Mucosa of descending colon (tissue), 3 donors: ENCODE measurements around the gene ETV2. TPM values are rescaled to one million over a fixed set of nuclear protein-coding genes. Genes with fewer than 3 reads are reported as not detected.
A peak's percentile ranks its signal among the peaks of the same experiment; 100 is the strongest.
"Not testable (repeated sequence)": the region's sequence is repeated elsewhere in the genome, so short reads cannot be mapped to it uniquely, and the experiment has no call there.

Experiments used
- ATAC-seq: fragments of 200-7000 bp; cut with Tn5 transposase; one replicate; pipeline ENCODE4 v1.9.1; 2020; ENCODE audit warnings: mild to moderate bottlenecking, moderate library complexity
- DNase-seq, 3 donors: peaks; one replicate each; pipeline ENCODE4 v3.0.0-alpha.2; 2020
- H3K36me3 ChIP-seq: fragments of 200-600 bp; one replicate; pipeline ENCODE4 v1.8.0; 2021; ENCODE audit warnings: low read depth, mild to moderate bottlenecking
- H3K4me1 ChIP-seq: fragments of 200-600 bp; one replicate; pipeline ENCODE4 v1.8.0; 2021; ENCODE audit warnings: low read depth, mild to moderate bottlenecking
- H3K4me3 ChIP-seq: fragments of 200-600 bp; one replicate; pipeline ENCODE4 v1.8.0; 2021; ENCODE audit warnings: mild to moderate bottlenecking
- H3K9me3 ChIP-seq: fragments of 200-600 bp; one replicate; pipeline ENCODE4 v1.8.0; 2021; ENCODE audit warnings: mild to moderate bottlenecking
- intact Hi-C, 2 donors: fragments of 100-400 bp; cut with DNase I in 1 of 2; cut with micrococcal nuclease in 1 of 2; formaldehyde crosslinking; loops; one replicate each; pipeline versions ENCODE4 v1.11.0 to v1.11.1; 2022; cut with DNase I, micrococcal nuclease
- total RNA-seq, 3 donors: library from RNA; stranded (reverse); fragmentation: NEBNext Ultra II Directional in 2 of 3; extraction: Animal tissue kit (Norgen Biotek cat#: 25700) in 2 of 3; gene quantifications; one replicate each; pipeline versions ENCODE4 v1.2.1 to v1.2.4, GENCODE V29; 2021 to 2023
- TF ChIP-seq, protein P1 (sequence below): fragments of 200-600 bp; IDR thresholded peaks from one replicate; pipeline ENCODE4 v1.8.0; 2022; ENCODE audit warnings: antibody characterized with exemption, mild to moderate bottlenecking
- donor health status: DM: no; HTN: no; CAD: no; lungs with moderate emphysema.
- donor health status: DM: no; HTN: no; CAD: no.
- donor health status: DM: no; HTN: yes; CAD: no.

ETV2 gene
- total RNA-seq, 3 donors from 2014 or later, result 0.76 to 2.0 (median 1.1) TPM

DNA sequence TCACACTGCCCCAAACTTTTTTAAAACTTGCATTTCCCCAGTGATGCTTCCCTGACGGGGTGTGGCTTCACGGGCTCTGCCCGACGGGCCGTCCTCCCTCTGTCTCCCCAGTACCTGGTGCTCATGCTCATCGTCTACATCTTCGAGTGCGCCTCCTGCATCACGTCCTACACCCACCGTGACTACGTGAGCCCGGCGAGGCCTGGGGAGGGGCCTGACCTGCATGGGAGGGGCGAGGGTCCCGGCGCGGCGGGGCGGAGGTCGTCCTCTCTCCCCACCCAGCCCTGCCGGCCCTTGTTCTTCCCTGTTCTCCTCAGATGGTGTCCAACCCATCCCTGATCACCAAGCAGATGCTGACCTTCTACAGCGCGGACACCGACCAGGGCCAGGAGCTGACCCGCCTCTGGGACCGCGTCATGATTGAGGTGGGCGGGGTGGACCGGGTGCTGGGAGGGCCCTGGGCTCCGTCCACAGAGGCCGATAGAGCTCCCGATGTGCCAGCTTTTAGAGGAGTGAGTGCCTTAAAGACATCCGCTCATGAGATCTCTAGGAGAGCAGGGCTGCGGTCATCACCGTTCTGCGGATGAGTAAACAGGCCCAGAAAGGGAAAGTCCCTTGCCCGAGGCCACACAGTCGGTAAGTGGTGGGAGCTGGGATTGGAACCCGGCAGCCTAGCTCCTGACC is 31.7 kb downstream of the ETV2 start:
- H3K4me3 ChIP-seq, result no peak overlapping the region

DNA sequence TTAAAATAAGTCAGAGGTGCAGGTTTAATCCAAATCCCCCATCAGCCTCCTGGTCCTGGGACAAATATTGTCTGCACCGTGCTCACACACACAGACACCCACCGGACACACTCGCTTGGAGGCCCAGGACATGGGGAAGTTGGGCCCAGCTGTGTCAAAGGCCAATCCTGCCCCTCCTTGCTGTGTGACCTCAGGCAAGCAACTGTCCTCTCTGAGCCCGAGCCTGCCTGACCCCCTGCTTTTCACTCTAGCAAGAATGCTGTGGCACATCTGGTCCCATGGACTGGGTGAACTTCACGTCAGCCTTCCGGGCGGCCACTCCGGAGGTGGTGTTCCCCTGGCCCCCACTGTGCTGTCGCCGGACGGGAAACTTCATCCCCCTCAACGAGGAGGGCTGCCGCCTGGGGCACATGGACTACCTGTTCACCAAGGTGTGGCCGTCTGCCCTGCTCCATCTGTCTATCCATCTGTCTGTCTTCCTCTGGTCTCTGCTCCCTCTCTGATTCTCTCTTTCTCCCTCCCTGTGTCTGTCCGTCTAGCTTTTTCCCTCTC is 34.1 kb downstream of the ETV2 start:
- H3K4me1 ChIP-seq, result no peaks in the 10 kb centered on the region
- ATAC-seq, result no peak

More for the DNA sequence above, 31.7 kb downstream of the ETV2 start:
- Histone ChIP-seq H3K9me3 (no peaks in the 10 kb centered on the region), H3K4me1 (no peaks in the 10 kb centered on the region), H3K36me3 (no peaks in the 10 kb centered on the region)
- intact Hi-C loops, result no loop called here
- DNase-seq, result peak in 2 of 3 donors; percentile 16 to 41
- TF ChIP-seq, protein P1, sequence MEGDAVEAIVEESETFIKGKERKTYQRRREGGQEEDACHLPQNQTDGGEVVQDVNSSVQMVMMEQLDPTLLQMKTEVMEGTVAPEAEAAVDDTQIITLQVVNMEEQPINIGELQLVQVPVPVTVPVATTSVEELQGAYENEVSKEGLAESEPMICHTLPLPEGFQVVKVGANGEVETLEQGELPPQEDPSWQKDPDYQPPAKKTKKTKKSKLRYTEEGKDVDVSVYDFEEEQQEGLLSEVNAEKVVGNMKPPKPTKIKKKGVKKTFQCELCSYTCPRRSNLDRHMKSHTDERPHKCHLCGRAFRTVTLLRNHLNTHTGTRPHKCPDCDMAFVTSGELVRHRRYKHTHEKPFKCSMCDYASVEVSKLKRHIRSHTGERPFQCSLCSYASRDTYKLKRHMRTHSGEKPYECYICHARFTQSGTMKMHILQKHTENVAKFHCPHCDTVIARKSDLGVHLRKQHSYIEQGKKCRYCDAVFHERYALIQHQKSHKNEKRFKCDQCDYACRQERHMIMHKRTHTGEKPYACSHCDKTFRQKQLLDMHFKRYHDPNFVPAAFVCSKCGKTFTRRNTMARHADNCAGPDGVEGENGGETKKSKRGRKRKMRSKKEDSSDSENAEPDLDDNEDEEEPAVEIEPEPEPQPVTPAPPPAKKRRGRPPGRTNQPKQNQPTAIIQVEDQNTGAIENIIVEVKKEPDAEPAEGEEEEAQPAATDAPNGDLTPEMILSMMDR, result no peak
- ATAC-seq, result peak; percentile 70

DNA sequence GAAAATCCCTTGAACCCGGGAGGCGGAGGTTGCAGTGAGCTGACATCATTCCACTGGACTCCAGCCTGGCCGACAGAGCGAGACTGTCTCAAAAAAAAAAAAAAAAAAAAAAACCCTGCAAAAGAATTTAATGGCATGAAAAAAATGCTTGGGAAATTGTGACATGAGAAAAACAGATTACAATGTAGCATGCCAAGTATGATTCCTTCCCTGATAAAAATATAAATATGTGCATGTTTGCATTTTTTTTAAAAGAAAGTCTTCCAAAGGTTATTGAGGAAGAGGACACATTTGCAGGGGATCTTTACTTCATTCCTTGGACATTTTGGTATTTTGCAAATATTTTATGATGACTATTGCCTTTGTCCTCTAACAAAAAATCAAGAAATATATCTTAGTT is 48.3 kb downstream of the ETV2 start:
- Histone ChIP-seq H3K9me3 (no peaks in the 10 kb centered on the region), H3K4me3 (no peak overlapping the region), H3K36me3 (no peaks in the 10 kb centered on the region), H3K4me1 (no peaks in the 10 kb centered on the region)
- ATAC-seq (no peak), DNase-seq (no peak)
- intact Hi-C loops, result loop anchor here in 1 of 2 donors (10.0 kb wide), 1 partner anchor 245 kb away; the partner anchor contains the start of gene LRFN3
- TF ChIP-seq, protein P1, result no peak

More for the DNA sequence above, 34.1 kb downstream of the ETV2 start:
- Histone ChIP-seq H3K4me3 (no peak overlapping the region), H3K9me3 (no peaks in the 10 kb centered on the region), H3K36me3 (no peaks in the 10 kb centered on the region)
- intact Hi-C loops, result no loop called here
- TF ChIP-seq, protein P1, result no peak
- no peak for DNase-seq

DNA sequence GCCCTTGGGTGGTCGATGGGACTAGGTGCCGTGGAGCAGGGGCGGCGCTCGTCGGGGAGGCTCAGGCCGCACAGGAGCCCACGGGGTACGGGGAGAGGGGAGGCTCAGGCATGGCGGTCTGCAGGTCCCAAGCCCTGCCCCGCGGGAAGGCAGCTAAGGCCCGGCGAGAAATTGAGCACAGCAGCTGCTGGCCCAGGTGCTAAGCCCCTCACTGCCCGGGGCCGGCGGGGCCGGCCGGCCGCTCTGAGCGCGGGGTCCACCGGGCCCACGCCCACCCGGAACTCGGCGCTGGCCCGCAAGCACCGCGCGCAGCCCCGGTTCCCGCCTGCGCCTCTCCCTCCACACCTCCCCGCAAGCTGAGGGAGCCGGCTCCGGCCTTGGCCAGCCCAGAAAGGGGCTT is 49.6 kb downstream of the ETV2 start:
- H3K36me3 ChIP-seq, ATAC-seq, H3K4me1 ChIP-seq, H3K9me3 ChIP-seq, DNase-seq, H3K4me3 ChIP-seq: not testable (repeated sequence)
- intact Hi-C loops, result loop anchor here in 1 of 2 donors (10.0 kb wide), 1 partner anchor 244 kb away; the partner anchor contains the start of gene LRFN3

DNA sequence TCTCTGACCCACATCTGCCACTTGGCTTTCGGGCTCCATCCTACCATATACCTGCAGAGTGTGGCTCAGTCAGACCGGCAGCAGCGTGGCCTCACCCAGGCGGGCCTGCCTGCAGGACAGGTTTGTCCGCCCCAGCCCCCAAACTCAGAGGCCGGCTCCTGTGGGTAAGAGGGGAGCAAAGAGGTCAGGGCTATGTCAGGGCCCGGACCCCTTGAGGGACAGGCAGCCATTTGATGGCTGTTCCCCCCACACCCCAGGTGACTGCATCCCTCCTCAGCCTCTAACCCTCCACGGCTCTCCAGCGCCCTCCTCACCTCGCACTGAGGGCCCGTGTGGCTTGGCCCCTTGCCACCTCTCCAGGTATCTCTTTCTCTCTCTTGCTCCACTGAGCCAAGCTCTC is 50.5 kb downstream of the ETV2 start:
- H3K4me3 ChIP-seq, result no peak overlapping the region
- DNase-seq, result no peak
- TF ChIP-seq, protein P1, result no peak
- no peaks in the 10 kb centered on the region for H3K9me3 ChIP-seq
- ATAC-seq, result no peak
- H3K36me3 ChIP-seq, result no peaks in the 10 kb centered on the region
- no peaks in the 10 kb centered on the region for H3K4me1 ChIP-seq
- intact Hi-C loops, result loop anchor here in 1 of 2 donors (10.0 kb wide), 1 partner anchor 243 kb away; the partner anchor contains the start of gene LRFN3

DNA sequence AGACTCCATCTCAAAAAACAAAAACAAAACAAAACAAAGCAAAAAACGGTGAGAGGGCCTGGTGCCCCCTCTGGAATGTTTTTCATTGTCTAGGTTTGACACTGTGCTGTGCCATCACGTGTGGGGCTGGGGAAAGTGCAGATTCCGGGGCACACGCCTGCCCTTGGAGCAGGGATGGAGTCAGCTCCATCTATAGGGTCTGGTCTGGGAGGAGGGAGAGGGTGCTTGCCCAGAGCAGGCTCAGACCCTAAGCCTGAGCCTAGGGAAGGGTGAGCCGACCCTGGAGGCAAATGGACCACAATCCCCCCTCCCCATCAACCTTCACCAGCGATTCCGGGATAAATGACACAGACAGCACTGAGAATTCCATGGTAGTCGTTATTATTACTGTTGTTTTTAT is 51.9 kb downstream of the ETV2 start:
- H3K36me3 ChIP-seq, result no peaks in the 10 kb centered on the region
- ATAC-seq (no peak), DNase-seq (no peak)
- no peaks in the 10 kb centered on the region for H3K4me1 ChIP-seq
- H3K9me3 ChIP-seq, result no peaks in the 10 kb centered on the region
- H3K4me3 ChIP-seq, result no peak overlapping the region
- intact Hi-C loops, result loop anchor here in 1 of 2 donors (10.0 kb wide), 1 partner anchor 241 kb away; the partner anchor contains the start of gene LRFN3
- TF ChIP-seq, protein P1, result no peak
